IPS-NIHi7 (cell line): Measurements from ENCODE around the gene ST7.
"Not testable (repeated sequence)": the region's sequence is repeated elsewhere in the genome, so short reads cannot be mapped to it uniquely, and the experiment has no call there.

ENCODE experiments used
- DNase-seq: peaks from one replicate; pipeline ENCODE4 v3.0.0; 2012; ENCODE audit warnings: mixed read lengths; ENCODE audit errors: extremely low spot score

ST7 gene

DNA sequence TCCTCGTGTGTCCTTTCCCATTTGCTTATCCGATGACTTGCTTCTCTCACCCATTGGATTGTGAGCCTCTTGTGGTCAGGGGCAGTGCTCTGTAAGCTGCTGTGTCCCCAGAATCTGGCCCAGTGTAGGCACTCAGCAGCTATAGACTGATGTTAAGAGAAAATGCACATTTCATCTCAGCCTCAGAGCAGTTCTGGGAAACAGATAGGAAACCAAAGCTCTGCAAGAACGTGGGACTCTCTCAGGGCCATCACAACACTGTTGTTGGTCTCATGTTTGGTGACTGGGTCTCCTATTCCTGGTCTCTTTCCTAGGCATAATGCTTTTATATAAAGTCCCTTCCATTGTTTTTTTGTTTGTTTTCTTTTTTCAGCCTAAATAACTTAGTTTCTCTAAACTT, 141.2 kb downstream of the ST7 start:
- no peak for DNase-seq

DNA sequence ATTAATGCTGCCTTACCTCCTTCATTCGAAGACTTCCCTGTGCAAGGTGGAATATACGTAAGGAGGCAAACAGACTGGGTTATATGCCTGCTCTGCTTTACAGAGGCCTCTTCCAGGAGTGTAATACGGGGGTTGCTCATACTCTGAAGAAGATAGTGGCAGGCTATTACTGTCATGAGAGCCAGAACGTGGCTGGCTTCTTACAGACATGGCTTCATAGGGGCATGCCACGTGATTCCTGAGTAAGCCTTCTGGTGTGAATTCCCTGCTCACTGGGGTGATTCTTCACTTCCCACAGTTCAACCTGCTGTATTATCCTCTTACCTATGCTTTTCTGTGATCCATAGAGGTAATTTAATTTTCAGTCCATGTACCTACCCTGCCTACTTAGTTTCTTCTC, 141.8 kb downstream of the ST7 start:
- DNase-seq = no peak

- DNase-seq = no peak
These were observed 143.0 kb downstream of the ST7 start for GRCh38 chr7:117096330-117096729.

- DNase-seq = no peak
These were observed 143.6 kb downstream of the ST7 start for GRCh38 chr7:117096942-117097341.

DNA sequence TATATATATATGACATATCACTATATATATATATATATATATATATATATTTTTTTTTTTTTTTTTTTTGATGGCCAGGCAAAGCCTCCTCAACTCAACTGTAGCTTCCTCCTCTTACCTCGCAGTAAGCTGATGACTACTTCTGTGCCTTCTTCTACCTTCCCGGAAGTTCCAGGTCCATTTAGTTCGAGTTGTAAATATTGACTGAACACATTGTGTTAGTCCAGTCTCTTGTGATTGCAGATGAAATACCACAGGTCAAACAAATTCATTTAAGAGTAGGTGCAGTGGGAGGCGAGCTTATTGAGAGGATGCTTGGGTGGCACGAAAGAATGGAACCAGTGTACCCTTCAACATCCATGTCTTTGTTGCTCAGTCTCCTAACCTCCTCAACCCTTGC, 144.6 kb downstream of the ST7 start:
- no peak for DNase-seq

- no peak for DNase-seq
These were observed 145.2 kb downstream of the ST7 start for GRCh38 chr7:117098457-117098856.

- DNase-seq = no peak
These were observed 147.7 kb downstream of the ST7 start for GRCh38 chr7:117101026-117101425.

DNA sequence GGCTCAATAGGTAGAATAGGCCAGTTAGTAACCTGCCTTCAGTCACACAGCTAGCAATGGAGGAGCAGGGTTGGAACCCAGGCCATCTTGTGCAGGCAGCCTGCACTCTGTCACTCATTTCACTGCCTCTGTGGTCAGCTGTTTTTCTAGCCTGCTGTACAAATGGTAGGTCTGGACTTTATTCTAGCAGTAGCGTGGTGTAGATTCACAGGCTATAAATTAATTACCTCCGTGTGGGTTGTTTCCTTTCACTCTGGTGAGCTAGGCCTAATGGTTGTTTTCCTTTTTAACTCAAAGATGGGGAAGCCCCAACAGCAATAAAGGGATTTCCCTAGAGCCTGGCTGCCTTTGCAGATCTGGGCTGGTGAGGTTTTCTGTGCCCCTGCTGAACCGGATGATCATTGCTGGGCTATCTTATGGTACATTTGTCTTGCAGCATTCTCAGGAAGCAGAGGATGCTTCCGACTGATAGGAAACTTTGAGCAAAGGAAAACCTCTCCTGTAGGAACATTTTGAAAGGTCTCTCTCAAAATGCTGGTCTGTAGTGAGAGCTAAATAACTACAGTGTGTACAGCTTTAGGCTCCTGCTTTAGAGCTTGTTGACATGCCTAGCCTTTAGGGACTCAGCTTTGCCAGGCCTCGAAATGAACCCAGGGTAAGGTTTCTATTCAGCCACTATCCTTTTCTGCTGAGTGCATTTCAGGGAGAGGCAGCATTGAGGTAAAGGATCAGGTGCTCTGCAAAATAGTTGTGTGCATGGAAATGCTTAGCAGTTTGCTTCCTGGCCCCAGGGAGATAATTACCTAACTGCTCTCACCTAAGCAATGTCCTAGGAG, 157.4 kb downstream of the ST7 start:
- no peak for DNase-seq

DNA sequence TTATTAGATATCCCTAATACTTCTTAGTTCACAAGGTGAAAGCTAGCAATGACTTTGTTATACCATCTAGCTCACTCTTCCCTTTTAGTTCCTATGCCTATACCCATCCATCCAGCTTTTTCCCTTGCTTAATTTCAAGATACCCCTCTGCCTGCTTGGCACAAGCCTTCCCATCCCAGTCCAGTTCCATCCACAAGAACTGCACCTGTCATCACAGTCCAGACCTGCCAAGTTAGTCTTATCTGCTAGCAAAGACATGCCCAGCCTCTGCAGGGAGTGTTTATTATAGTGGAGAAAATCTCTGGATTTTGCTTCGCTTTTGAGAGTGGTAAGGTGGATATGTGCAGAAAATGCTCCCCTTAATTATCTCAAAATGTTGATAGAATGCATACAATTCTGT, 158.2 kb downstream of the ST7 start:
- no peak for DNase-seq

DNA sequence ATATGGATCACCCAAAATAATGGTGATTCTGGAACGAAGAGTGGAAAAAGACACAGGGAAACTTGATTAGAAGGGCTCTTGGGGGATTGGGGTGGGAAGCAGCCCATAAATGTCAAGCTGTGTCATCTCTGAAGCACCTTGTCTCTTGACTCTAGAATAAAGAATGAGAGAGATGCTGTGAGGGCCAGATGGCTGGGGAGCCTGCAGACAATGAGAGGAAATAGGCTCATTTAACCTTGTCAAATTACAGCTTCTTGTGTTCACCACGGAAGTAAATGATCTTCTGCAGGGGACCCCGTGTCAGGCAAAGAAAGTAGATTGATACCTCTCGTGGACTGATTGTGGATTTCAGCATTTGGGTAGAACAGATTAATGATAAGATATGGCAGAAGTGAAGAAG, 159.3 kb downstream of the ST7 start:
- no peak for DNase-seq

DNA sequence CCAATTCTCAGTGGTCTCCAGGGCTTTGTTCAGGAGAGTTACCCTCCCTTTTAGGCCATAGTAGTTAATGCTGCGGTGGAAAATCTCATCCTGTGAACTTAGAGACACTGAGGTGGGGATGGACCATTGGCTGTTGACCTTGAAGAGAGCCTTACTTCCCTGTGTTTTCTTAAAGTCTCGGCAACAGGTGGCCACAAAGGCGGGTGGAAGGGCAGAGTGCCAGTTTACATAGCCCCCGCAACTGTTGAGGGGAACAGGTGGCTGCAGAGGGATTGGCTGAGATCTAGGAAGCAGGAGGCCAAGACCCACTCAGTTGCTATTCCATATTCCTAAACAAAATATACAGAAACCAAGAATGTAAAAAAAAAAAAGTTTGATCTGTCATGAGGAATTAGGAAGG, 160.6 kb downstream of the ST7 start:
- no peak for DNase-seq

- DNase-seq = no peak
These were observed 161.0 kb downstream of the ST7 start for GRCh38 chr7:117114272-117114671.

DNA sequence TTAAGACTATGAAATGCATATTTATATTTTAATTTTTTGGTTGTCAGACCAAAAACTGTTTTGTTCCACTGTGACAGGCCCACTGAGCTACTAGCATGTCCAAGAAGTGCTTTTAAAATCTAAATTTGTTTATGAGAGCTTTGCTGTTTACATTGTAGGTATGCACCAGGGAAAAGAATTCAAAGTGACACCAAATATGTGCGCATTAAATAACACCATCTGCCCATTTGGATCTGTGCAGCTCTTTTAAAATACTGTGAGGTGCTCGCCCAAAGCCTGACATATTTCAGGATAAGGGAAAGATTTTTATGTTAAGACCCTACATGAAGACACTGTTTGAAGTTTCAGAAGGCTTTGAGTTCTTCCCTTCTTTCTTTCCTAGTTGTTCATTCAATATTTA, 162.9 kb downstream of the ST7 start:
- DNase-seq = no peak

GRCh38 chr7:117117172-117117571, 163.9 kb downstream of the ST7 start:
- DNase-seq = no peak

DNA sequence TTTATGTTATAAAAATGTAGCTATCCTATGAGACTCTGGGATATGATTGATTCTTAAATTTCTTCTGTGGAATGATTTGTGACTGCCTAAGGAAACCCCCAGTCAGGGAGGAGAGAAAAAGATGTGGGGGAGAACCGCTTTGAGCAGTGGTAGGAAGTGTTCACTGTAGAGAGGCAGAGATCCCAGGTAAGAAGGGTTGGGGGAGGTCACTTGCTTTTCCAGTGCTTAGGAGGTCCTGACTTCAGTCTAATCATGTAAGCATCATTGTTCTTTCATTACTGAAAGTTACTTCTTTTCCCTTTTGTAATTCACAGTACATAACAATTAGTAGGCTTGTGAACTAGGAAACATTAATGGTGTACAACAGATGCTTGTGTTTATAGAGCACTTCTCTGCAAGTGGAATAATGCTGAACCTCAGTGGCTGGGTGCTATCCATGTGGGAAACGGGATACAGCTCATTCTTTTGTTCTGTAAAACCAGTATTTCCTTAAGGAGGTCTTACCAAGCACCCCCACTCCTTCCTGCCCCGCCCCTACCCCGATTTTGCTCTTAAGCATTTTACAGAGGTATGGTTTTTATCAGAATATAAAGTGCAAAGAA, 165.4 kb downstream of the ST7 start:
- DNase-seq = peak; percentile 43

DNA sequence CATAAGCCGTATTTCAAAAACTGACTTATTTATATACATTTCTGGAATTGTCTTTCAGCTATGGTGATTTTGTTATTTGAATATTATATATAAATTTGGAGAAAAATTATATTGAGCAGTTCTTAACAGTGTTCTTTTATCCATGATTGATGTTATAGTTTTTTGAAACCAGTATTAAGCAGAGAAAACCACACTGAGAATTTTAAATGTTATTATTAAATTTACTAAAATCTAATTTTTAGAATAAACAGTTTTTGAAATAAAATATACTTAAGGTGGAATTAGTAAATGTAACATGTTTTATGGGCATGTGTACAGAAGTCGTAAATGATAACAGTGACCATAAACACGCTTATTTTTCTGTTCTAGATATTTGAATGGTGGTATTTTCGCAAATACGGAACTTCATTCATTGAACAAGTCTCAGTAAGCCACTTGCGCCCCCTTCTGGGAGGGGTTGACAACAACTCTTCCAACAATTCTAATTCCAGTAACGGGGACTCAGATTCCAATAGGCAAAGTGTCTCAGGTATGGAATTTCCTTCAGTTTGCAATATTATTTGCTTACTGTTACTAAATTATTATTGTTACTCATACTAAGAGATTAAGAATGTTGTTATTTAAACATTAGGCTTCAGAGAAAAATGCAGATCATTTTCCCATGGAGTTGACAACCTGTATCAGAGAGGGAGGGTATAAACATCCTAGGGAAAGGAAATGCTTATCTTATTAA, 166.1 kb downstream of the ST7 start:
- DNase-seq = peak; percentile 49

- DNase-seq = not testable (repeated sequence)
These were observed 167.0 kb downstream of the ST7 start for GRCh38 chr7:117120321-117120720.

DNA sequence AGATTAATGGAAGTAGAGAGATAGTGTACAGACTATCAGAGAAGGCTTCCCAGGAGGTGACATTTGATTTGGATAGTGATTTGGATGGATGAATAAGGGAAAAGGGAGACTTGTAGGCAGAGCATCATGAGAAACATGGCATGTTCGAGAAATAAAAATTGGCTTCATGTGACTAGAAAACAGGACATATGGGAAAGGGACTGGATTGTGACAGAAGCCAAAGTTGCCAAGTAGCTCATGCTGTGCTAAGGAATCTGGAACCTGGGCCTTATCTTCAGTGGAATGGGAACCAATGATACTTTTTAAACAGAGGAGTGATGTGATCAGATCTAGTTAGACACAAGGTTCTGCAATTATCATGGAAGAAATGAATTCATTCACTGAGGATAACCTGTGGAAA, 168.7 kb downstream of the ST7 start:
- not testable (repeated sequence) for DNase-seq

- no peak for DNase-seq
These were observed 169.2 kb downstream of the ST7 start for GRCh38 chr7:117122536-117122935.

DNA sequence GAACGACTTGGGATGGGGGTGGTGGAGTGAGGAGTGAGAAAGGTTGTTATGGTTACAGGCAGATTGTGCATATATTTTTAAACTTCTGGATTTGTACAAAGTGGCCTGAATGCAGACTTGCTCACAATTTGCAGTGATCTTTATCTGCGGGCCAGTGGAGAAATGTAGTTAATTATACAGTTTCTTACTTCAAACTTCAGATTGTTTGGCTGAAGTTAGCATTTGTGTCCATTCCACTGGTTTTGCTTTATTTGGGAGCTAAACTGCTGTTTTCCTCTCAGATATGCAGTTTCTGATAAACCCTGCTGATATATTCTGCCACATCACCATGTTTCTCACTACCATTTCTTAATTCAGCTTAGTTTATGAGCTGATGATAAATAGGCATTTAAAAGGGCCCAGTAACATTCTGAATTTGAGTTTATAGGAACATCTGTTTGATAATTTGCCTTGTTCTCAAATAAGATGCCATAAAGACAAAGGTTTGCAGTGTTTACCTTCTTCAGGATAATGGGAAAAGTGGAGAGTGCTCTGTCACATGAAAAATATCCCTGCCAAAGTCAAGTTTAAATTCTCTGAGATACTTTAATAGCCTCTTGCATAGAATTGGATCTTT, 170.1 kb downstream of the ST7 start:
- no peak for DNase-seq

DNA sequence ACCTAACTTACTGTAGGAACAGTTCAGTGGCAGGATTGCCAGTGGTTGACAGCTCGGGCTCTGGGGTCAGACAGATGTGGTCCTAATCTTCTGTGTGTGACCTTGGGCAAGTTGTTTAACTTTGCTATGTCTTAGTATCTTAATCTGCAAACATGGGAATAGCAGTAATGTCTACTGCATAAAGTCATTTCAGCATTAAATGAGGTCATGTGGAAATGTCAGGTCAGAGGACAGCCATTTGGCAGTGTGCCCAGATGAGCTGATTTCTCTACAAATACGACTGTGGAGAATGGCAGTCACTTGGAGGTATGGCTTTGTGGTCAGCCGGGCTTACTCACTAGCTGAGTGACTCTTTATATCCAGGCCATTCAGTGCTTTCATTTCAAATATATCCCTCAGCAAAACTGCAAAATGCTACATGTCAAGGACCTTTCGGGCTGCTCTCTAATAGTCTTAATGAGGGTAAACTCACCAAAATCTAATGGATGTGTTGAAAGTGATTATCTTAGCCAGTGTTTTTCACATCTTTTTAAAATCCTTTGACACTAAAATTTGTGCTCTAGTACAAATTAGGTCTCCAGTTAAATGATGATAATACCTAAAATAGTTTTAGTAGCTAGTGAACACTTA, 171.4 kb downstream of the ST7 start:
- DNase-seq = no peak

DNA sequence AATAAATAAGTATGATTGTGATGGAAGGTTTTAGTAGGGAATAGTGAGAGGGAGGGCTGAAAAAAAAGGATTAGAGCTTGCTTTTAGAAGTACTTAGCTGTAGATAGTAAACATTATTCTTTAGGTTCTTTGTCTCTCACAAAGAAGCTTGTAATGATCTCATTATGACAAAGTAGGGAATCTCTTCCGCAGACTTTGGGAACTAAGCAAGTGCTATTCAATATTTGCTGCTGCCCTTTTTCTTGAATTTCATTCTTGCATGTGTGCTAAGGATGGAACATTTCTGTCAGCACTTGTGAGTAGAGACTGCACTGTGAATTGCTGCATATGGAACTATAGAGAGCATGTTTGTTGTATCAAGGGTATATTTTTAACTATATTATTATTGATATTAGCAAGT, 173.4 kb downstream of the ST7 start:
- no peak for DNase-seq
